HG02610 (cell line): ENCODE measurements around the gene HBQ1.
"Not testable (repeated sequence)": the region's sequence is repeated elsewhere in the genome, so short reads cannot be mapped to it uniquely, and the experiment has no call there.

Experiments
- ATAC-seq: cut with Tn5 transposase; IDR thresholded peaks from one replicate; pipeline ENCODE4 v1.9.1; 2021; ENCODE audit warnings: mild to moderate bottlenecking, moderate library complexity; ENCODE audit not compliant: unreplicated experiment

The HBQ1 gene

GRCh38 chr16:175011-175949, 5.0 kb upstream of the HBQ1 start:
- ATAC-seq: no peak

- not testable (repeated sequence) for ATAC-seq
Measured at GRCh38 chr16:176006-176405, 4.3 kb upstream of the HBQ1 start.

GRCh38 chr16:176477-177382, 3.5 kb upstream of the HBQ1 start, which contains the start of gene HBA1:
Gene HBA1 (plus strand): TSS chr16:176680. CDS start chr16:176717, 37 bp downstream.
- not testable (repeated sequence) for ATAC-seq

GRCh38 chr16:177394-177822, 2.9 kb upstream of the HBQ1 start:
- no peak for ATAC-seq

- no peak for ATAC-seq
Measured at GRCh38 chr16:177981-178667, 2.1 kb upstream of the HBQ1 start.

GRCh38 chr16:178668-179015, 1.6 kb upstream of the HBQ1 start:
- no peak for ATAC-seq

GRCh38 chr16:179211-180092, 807 bp upstream of the HBQ1 start:
- ATAC-seq: no peak

- no peak for ATAC-seq
Measured at GRCh38 chr16:180681-181564, 664 bp downstream of the HBQ1 start.

GRCh38 chr16:181565-182021, 1.3 kb downstream of the HBQ1 start:
- ATAC-seq: no peak

- no peak for ATAC-seq
Measured at GRCh38 chr16:183005-183404, 2.7 kb downstream of the HBQ1 start.

GRCh38 chr16:185213-185612, 5.0 kb downstream of the HBQ1 start:
- no peak for ATAC-seq

- ATAC-seq: no peak
Measured at GRCh38 chr16:185691-186090, 5.4 kb downstream of the HBQ1 start.

GRCh38 chr16:187330-187729, 7.1 kb downstream of the HBQ1 start:
- ATAC-seq: no peak

- no peak for ATAC-seq
Measured at GRCh38 chr16:188674-189073, 8.4 kb downstream of the HBQ1 start.

GRCh38 chr16:189604-190186, 9.4 kb downstream of the HBQ1 start:
- ATAC-seq: no peak

- no peak for ATAC-seq
Measured at GRCh38 chr16:191831-192230, 11.6 kb downstream of the HBQ1 start.

GRCh38 chr16:192686-193085, 12.4 kb downstream of the HBQ1 start:
- no peak for ATAC-seq

- no peak for ATAC-seq
Measured at GRCh38 chr16:193441-193840, 13.2 kb downstream of the HBQ1 start.

- ATAC-seq: no peak
Measured at GRCh38 chr16:194516-194915, 14.3 kb downstream of the HBQ1 start.
